Stimulated activated CD8-positive, alpha-beta memory T cell treated with anti-CD3 and anti-CD28 coated beads, Interleukin-15, amount 100 ng/mL, for 1 hour (primary cell): ENCODE measurements around the gene DENND1A.
"Not testable (repeated sequence)": the region's sequence is repeated elsewhere in the genome, so short reads cannot be mapped to it uniquely, and the experiment has no call there.

Source experiments
- DNase-seq: peaks from one replicate; pipeline ENCODE4 v3.0.0-alpha.2; 2020; ENCODE audit warnings: low read depth

Gene DENND1A

DNA sequence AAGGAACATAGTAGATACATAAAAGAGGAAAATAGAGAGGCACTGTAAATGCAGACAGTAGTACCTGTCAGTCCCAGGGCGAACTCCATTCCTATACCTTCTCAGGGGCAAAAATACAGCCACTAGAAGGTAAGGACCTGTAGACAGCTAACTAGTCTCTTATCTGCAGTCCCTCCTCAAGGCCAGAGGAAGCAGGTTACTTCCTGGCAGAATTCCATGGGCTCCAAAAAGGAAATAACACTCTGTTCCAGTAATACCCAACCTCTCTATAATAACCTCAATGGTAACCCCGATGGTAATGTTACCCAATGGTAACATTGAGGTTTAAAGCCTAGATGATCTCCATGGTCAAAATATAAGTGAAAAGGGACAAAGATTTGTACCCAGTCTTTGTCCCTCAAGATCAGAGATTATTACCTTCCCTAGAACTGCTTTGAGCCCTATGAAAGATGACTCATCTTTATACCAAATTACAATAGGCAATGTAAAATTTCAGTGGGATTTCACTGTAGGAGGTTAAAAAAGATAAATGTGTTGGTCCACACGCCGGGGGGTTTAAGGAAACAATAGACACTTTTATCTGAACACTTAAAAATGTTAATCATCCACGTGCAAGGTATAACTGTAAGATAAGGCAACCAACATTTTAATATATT is 113.0 kb downstream of the DENND1A start:
- DNase-seq: no peak

DNA sequence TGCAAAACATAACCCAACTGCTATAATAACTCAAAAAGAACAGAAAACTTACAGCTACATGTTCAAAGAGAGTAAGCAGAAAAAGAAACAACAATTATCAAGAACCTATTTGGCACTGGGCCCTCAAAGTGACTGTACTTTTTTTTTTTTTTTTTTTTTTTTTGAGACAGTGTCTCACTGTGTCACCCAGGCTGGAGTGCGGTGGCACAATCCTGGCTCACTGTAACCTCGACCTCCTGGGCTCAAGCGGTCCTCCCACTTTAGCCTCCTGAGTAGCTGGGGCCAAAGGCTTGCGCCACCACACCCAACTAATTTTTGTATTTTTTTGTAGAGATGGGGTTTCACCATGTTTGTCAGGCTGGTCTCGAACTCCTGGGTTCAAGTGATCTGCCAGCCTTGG is 114.1 kb downstream of the DENND1A start:
- not testable (repeated sequence) for DNase-seq

DNA sequence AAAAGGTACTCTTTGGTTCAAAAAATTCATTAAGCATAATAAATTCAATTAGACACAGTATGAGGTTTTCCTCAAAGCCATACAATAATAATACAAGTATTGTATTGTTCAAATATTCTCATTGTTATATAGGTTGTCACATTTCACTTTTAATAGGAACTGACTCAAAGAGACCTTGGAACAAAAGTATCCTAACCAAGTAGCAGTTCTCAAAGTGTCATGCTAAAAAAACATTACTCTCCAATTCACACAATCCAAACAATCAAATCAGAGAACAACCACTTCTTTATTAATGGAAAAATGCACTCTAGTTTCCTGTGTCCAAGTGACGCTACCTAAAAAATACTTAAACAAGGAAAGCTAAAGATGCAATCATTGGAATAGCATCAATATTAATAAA is 115.4 kb downstream of the DENND1A start:
- DNase-seq: no peak

DNA sequence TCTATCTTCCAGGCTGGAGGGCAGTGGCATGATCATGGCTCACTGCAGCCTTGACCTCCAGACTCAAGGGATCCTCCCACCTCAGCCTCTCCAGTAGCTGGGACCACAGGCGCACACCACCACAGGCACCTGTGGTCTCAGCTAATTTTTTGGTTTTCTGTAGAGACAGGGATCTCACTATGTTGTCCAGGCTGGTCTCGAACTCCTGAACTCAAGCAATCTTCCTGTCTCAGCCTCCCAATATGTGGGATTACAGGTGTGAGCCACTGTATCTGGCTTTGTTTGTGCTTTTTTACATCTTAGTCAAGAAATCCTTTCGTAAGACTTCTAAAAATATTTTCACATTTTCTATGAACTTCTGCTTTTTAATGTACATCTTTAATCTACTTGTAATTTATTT is 116.9 kb downstream of the DENND1A start:
- DNase-seq: no peak

DNA sequence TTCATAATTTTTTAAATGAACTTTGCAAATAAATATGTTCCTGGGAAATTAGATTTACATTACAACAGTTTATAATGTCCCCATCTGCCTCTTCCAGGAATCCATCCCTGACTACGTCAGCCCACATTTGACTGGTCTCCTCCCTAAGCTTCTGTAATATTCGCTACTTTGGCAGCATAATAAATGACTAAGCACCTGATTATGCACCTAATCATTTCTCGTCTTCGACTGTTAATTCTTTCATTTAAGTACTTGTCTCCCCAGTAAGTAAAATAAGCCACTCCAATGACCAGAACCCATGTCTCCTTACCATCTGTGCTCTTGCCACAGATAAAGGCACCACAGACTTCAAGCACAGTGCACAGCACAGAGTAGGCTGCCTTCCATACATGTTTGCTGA is 122.7 kb downstream of the DENND1A start:
- no peak for DNase-seq

DNA sequence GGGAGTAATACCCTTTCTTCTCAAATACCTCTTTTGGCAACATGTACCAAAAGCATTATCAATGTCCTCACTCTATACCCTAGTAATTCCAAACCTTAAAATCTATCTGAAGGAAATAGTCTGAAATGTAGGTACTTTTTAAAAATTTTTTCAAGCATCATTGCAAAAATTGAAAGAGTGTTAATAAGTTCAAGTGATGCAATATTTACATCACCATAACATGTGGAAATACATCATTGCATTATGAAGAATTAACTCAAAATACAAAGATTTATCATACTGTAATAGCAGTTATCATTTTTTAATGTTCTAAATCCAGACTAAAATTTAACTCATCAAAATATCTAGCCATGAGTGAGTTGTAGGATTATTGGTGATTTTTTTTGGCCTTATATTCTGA is 123.1 kb downstream of the DENND1A start:
- DNase-seq: no peak

DNA sequence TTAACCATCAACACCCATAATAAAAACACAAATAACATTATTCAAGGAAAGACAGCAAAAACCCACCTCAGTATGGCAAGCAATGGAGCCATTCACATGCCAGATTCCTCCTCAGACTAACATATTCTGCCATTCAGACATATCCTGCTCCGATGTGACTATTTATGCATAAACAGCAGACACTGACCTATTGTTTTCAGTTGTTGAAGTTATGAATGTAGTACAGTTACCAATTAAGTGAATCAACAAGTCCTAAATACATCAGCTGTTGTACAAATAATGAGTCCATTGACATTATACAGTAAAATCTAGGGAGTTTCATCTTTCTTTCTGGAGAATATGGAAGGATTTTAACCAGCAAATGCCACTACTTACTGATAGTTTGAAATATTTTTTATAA is 131.7 kb downstream of the DENND1A start:
- DNase-seq: no peak

DNA sequence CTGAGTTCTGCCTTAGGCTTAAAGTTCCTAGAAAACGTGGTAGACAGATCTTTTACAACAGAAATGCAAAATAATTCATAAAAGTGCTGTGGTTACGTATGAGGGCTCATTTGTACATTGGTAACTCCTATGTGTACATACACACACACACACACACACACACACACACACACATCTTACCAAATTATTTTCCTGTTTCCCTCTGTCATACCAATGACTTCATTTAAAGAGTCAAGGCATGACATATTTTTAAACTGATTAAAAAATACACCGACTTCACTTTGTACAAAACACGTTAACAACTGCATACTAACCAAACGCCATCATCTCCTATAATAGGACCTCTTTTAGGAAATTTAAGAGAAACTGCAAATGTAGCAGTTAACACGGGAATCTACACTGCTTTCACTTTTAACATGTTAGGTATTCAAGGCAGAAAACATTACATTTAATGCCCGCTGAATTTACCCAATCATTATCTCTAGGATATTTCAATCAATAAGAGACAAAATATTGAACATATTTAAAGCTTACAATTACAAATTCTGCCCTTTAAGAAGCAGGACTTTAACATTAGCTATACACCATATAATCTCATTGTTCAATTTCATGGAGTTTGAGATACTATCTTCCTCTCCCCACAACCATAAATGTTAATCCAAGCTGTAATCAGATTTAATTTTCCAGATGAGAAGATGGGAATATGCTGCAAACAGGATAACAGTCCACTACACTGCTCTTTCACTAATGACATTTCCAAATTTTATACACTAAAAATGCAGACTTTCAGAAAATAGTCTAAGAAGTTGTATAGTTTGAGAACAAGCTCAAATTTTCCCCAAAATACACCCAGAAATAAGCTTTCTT is 133.1 kb downstream of the DENND1A start:
- DNase-seq: no peak

DNA sequence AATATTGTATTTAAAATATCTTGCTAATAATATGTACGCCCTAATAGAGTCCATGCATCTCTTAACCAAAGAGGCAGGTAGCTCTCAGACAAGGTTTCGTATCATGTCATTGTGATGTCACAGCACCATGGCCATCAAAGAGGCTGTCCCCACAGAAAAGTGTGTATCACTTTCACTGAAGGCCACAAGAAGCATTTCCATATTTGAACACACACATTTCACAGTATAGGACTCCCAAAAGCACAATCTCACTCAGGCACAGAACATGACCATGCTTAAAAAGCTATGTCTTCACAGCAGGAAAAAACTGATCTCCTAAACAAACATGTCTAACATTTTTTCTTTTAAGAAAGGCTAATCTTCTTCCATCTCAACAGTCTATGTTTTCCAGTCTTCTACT is 133.8 kb downstream of the DENND1A start:
- DNase-seq: no peak

DNA sequence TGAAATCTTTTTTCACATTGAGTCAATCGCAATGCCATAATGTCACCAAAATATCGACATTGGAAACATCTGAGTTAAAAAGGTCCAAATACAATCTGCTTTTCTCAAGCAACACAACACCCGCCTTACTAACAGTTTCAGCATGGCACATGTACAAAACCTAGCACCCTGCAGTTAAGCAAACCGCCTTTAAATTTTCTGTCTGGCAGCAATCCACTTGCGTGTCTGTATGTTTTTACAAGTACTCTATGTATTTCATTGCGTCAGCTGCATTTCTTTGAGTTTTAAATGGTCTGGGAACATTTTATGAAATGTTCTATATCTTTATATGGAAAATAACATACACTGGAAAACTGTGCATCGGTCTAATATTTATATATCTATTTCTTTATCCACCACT is 134.6 kb downstream of the DENND1A start:
- DNase-seq: no peak

DNA sequence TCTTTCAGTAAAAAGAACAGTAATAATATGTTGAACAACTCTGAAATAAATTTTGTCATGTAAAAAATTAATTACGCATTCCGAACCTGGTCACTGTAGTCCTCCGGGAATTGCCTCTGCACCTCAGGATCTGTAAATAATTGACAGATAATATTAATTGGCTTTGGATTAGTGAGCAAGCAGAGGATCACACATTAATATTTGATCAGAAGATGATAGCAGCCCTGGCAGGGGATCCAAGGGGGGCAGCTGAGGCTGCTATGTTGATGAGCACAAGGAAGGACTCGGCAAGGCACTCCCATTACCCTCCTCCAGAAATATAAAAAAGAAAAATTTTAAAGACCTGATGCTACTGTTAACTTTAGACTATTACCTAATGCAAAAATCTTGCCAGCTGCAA is 137.4 kb downstream of the DENND1A start:
- no peak for DNase-seq

DNA sequence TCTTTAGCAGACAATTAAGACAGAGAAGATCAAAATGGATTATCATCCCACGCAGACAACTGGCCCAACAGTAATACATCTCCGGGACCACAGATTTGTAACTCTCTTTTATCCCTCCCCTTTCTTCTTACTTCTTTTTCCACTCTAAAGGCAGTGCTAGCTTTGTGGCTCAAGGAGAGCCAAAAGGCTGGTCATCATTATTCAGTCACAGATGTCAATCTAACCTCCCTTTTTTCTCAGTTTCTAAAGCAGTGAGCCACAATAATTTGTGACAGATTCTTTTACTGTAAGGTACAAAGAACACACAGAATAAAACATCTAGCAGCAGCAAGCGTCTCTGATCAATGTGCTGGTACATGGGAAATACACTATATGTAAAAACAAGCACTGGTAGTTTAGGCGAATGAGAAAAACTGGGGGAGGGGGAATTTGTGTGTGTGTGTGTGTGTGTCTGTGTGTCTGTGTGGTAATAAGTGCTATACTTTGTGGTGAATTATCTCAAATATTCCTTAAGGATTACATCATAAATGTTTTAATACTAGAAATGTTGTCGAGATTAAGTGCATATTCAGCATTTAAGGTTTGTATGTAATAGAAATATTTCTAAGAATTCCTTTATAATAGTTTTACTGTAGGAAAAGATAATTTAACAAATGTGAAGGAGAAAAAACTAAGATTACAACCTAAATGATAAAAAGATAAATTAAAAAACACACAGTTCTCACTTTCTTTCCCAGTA is 140.2 kb downstream of the DENND1A start:
- DNase-seq: no peak

DNA sequence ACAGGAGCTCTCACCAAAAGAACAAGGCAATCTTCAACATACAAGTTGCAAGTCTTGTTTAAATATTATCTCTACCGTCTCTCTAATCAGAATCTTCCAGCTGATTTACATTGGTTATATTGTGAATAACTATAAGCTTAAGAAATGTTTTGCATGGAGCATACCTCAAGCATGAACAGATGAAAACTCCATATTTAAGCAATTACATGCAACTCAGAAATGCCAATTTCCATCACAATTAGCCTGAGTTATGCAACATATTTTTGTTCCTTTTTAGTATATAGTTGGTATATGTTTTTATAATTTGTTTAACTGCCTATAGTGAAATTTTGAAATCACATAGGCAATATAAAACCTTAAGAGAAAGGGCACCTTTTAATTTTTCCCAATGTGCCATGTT is 142.5 kb downstream of the DENND1A start:
- DNase-seq: no peak

DNA sequence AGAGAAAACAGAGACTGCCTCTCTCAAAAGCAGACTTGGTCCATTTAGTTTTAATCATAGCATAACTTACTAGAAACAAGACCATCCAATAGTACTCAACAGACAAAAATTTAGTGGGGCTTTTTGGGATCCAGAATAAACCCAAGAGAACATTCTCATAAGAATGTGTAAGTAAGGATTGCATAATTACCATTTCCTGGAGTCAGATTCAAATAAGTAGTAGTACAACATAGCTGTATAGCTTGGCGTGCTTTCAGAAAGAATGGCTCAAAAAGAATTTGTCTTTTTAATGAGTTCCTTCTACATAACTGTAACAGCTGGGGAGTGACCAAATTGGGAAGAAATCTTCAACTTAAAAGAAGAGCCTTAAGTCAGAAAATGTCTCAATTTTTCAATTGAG is 145.4 kb downstream of the DENND1A start:
- no peak for DNase-seq

DNA sequence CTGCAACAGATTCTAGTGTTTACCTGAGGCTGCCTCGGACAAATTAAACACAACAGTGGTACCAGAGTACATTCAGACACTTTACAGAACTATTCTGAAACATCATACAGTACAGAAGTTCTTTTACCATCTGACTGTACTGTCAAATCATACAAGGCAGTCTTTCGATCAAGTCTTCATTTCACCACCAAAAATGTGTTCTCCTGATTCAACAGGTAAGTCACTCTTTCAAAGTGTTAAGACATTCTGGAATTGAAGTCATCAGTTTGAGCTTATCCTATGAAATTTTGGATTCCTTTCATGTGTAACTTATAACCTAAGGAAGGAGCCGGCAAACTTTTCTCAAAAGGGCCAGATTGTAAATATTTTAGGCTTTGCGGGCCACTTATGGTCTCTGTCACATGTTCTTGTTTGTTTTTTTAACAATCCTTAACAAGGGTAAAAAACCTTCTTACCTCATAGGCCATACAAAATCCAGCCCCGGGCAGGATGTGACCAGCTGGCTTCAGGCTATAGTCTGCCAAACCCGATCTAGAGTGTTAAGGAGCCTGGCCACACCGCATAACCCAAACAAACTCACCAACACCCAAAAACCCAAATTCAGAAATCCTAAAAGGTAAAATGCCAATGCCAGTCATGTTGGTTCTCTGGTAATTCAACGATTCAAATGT is 151.6 kb downstream of the DENND1A start:
- DNase-seq: no peak

DNA sequence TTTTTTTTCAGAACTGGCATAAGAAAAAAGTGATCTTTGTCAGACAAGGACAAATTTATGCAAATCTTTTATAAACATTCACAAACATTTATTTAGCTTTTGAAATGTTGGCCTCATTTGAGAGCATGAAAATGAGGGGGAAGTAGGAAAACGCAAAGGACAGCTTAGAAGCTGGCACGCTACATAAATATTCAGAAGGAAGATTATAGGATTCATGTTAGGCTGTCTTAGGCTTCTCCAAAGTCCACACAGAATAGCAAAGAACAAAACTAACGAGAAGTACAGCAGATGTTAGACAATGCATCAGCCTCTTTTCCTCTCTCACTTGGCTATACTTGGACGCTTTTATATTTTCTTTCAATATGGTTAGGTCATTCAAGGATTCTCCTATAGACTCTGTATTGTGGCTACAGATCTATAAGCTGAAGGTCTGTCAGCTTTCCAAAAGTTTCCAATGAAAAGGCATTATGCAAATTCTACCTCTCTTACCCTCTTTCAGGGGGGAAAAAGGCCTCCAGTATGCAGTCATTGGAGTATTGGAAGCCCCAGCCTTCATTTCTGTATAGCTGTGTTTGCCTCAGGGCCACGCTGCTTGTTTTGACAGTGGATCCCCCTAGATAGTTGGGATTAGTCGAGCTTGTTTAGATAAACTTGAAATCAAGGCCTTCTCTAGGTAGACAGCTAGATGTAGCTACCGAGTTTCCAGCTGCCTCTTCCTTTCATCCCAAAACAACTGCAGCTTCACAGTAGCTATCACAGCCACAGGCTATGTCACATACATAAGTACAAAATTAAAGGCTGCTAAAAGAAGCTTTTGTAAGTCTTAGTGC is 153.0 kb downstream of the DENND1A start:
- DNase-seq: no peak

DNA sequence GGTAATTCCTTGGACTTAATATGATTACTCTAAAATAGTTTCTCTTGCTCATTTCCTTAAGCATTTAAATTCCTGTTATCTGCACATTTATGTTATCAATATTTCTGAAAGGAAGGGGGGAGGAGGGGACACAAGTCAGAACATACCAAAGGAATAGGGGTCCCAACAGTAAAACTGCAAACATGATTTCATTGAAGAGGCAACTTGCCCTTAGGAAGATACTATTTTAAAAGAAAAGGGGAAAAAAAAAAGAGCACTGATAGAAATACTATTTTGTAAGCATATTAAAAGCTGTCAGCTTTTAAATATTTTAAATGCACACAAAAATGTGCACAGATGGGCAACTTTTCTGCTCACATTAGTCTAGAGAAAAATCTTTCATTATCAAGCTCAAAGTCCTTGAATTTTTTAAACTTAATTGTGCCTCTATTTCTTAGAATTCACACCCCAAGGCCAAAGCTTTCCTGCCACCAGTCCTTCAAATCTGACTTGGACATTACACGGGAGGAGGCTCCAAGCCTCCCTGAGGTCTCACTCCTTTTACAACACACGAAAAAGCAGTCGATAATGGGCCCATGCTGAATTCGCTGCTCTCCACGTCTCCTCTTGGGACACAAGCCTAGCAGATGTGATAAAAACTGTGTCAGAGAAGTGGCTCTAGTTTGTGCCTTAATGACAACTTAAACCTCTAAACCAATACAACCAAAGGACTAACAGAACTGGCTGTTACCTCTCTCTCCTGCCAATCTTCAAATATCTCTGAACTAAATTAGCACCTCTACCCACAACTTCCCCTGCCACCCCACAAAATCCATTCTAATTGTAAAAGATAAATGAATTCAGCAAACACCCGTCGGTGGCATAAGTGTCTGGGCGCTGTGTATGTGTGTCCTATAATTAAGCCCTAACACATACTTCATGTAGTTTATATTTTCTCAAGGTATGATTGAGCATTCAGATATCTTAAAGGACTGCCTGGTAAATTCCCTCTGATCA is 154.3 kb downstream of the DENND1A start:
- DNase-seq: no peak

DNA sequence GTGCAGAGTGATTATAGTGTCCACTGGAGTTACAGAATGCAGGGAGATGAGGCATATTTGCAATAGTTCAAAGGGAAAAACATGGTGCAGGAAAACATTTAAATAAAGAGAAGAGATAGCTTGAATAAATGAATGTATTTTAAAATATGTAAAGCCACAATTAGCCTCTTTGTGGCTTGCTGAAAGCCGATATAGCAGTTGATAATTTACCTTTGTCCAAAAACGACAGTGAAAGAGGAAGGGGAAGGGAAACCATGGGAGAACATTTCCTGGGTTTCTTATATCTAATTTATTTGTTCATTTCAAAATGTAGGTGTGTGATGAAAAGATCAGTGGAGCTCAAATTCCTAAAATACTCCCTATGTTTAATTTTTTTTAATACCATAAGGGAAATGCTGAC is 156.1 kb downstream of the DENND1A start:
- DNase-seq: no peak

DNA sequence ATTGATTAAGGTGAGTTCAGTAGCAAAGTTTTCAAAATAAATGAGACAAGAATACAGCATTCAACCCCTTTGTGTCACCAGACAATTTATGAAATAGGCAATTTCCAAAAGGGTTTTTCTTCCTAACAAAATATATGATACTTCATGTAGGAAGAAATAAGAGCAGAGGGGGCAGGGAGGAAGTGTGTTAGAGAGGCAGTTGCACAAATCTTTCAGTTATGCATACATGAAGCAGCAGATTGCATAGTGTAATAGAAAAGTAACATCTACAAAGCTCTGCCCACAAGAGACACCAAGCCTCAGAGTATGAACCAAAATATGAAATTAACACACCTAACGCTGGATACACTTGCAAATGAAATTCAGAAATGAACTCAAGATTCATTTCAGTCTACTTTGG is 157.0 kb downstream of the DENND1A start:
- DNase-seq: no peak

DNA sequence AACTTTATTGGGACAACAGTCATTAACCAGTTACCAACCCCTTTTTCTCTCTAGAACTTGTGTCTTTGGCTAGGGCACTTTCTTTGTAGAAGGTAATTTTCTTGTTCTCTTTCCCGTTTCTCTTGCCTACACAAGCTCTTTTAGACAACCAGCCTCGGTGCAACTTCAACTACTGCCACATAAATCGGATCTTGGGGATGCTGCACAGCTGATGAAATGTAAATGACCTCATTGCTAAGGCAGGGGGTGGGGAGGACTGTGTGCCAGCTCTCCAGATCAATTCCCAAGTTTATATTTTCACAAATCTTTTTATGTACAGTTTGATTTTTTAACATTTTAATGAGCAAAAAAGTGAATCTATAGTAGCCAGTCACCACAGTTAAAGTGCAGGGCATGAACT is 157.6 kb downstream of the DENND1A start:
- DNase-seq: no peak
